HG03521 (cell line): ENCODE results near the gene PRSS3.
"Not testable (repeated sequence)": the region's sequence is repeated elsewhere in the genome, so short reads cannot be mapped to it uniquely, and the experiment has no call there.

ENCODE experiments used
- ATAC-seq: cut with Tn5 transposase; IDR thresholded peaks from one replicate; pipeline ENCODE4 v1.9.1; 2021; ENCODE audit warnings: mild to moderate bottlenecking, moderate library complexity; ENCODE audit not compliant: unreplicated experiment

PRSS3 gene

DNA sequence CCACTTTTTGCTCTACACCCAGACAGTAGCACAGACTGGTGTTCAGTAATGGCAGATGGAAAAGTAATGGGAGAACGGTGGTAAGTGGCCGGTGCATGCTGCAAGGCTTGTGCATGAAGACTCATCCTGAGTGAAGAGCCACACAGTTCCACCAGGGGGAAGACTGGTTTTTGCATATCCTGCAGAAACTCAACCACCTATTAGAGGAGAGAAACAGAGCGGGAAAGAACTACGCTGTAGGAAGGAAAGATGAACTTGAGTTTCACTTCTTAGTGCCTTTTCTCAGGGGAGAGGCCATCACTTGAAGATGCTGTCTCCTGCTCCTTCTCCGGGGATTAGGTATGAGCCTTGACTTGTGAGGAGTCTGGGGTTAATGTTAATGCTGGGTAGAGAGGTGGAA lies 9.4 kb upstream of the PRSS3 start:
- ATAC-seq: no peak

DNA sequence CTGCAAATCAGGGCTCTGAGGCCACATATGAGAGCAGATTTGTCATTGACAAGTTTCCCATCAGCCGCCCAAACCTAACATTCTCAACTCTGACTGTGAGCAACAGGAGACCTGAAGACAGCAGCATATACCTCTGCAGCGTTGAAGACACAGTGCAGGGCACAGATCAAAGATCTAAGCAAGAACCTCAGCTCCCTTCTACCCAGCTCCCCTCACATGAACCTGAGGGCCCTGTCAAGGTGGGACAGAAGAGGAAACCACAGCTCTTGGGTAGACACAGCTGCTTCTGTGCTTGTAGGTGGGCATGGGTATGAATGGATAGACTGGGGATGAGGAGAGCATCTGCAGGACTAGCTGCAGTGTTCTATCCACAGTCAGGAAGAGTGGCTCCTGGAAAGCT lies 8.7 kb upstream of the PRSS3 start:
- ATAC-seq: no peak

DNA sequence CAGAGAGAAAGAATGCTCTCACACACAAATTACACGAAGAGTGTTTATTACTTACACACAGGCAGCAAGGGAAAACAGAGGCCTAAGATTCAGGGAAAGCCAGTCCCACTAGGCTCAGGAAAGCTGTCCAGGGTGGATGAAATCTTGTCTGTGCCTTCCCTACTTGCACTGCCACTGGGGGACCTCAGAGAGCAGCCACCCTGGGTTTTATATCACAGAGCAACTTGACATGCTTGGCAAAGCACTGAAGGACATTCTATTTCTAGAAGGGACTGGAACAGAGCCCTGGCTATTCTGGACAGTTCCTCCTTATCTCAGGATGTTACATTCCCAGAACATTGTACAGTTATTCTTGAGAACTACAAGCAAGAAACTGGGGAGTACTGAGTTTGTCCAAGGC lies 7.5 kb upstream of the PRSS3 start:
- no peak for ATAC-seq

DNA sequence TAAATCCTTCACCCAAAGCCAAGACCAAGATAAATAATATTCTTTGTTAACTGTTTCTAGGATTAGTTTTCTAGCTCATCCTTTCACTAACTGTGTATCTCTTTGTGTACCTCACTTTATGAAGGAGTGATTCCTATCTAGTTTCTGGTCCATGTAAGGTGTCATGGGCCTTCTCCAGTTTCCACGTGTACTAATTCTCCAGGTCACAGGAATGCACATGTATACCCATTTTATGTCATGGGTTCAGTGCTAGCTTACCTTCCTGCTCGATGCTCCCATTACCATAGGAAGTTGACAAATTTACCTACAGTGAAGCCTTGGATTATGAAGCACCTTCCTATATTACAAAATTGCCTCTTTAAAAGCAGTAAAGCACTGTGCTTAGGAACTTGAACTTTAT lies 5.9 kb upstream of the PRSS3 start:
- not testable (repeated sequence) for ATAC-seq

DNA sequence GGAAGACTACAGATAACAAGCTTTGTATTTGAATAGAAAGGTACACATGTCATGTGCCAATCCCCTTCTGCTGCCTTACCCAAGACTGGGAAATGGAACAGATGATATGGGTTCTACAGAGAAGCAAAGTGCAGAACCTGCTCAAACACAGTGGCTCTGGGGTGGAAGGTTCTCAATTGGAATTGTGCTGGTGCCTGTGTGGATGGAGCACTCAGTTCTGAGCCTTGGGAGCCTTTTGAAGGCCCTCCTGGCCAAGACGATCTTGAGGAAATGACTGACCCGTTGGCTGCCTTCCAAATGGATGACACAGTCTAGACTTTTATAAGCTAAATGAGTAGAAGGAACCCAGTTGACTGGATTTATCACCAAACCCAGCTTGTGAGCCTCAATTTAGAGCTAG lies 4.2 kb upstream of the PRSS3 start:
- no peak for ATAC-seq

DNA sequence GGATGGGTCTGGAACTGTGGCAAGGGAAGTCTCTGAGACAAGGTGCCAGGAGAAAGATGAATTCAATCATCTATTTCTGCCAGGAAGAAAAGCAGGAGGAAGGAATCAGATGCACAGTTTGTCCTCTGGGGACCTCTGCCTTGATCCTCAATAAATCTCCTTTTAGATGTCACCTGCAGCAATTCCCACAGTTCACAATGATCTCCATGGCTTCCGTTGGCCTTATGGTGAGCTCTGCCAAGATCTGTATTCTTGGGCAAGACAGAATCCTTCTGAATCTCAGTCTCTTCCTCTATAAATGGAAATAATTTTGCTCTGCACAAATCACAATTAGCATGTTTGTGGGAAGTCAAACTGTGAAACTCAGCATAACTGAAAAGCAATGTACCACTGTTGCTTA lies 1.9 kb upstream of the PRSS3 start:
- not testable (repeated sequence) for ATAC-seq

DNA sequence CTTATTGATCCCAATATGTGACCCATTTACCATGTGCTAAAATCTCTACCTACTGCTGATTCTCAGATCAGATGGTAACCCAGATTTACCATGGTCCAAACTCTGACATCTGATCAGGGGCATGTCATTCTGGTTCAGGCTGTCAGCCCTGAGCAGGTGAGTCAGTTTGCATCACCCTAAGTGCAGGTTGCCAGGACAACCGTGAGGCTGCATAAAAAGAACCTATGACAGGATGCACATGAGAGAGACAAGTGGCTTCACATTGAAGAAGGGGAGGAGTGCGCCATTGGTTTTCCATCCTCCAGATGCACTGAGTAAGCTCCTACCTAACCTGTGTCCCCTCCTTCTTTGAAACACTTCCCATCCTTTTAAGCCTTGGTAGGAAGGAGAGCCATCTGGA lies 801 bp upstream of the PRSS3 start:
- ATAC-seq: no peak

DNA sequence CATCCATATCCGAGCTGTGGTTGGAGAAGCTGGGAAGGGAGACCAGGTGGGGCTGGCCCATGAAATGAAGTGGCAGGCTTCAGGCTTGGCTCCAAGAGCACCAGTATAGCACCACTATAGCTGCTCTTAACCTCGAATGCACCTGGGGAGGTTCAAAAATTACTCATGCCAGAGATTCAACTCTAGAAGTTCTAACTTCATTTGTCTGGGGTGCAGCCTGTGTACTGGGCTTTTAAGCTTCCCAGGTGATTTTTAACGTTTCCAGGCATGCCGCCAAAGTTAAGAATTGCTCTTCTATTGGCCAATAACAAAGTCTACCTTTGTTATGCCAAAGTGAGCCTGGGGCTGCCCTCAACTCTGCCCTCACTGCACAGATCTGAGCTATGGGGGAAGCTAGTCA lies 458 bp downstream of the PRSS3 start:
- no peak for ATAC-seq

DNA sequence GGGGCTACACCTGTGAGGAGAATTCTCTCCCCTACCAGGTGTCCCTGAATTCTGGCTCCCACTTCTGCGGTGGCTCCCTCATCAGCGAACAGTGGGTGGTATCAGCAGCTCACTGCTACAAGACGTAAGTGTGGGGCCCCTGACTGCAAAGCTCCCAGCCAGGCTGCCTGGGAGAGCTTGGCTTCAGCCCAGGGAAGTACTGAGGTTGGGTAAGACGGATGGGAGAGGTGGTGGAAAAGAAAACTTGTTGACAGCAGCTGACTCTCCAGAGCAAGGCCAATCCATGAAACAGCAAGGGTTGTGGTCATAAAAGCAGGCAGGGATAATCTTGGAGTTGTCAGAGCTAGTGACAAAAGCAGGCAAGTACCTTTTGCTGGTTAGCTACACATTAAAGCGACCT lies 1.3 kb downstream of the PRSS3 start:
- ATAC-seq: not testable (repeated sequence)

DNA sequence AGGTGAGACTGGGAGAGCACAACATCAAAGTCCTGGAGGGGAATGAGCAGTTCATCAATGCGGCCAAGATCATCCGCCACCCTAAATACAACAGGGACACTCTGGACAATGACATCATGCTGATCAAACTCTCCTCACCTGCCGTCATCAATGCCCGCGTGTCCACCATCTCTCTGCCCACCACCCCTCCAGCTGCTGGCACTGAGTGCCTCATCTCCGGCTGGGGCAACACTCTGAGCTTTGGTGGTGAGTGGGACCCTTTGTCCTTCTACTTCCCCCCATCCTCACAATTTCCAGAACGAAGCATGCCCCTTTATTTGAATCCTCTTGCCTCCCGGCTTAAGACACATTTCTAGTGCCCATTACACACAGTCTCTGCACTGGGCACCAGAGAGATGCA lies 2.5 kb downstream of the PRSS3 start:
- ATAC-seq: no peak

DNA sequence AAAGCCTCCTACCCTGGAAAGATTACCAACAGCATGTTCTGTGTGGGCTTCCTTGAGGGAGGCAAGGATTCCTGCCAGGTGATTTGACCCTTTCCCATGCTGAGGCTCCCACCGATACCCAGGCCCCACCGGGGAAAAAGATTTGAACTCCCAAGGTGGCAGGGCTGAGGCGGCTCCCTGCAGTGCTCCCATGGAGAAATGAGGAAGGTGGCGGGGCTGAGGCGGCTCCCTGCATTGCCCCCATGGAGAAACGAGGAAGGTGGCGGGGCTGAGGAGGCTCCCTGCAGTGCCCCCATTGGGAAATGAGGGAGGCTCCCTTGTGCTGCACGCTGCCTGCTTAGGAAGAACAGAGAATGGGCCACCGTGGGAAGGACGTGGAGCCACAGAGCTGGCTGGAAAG lies 3.2 kb downstream of the PRSS3 start:
- no peak for ATAC-seq

DNA sequence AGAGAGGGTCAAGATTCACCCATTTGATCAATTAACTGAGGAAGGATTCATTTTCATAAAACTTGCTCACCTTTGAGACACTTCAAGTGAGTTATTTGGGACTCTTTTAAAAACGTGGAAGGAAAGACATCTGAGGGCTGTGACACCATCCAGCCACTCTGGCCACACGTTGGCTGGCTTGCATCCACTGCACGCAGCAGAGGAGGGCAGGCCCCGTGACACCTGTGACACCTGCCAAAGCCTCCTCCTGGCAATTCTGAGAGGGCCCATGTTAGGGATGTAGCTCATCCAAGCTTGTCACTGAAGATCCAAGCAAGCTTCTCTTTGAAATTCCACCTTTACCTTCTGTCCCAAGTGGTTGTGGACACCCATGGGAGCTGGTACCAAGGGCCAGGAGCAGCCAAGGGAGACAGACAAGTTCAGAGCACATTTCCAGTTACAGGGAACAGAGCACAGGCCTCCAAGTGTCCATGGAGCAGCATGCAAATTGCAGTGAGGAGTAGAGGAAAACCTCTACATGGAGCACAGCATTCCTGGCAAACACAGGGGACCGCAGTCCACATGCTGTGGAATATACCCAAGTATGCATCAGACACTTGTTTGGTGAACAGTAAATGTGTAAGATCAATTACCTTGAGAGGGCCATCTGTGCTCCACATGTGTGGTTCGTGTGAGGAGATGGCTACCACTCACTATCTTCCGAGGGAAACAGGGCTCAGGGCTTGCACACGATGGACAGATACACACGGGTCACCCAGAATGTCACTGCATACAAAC lies 4.8 kb downstream of the PRSS3 start:
- ATAC-seq: no peak

DNA sequence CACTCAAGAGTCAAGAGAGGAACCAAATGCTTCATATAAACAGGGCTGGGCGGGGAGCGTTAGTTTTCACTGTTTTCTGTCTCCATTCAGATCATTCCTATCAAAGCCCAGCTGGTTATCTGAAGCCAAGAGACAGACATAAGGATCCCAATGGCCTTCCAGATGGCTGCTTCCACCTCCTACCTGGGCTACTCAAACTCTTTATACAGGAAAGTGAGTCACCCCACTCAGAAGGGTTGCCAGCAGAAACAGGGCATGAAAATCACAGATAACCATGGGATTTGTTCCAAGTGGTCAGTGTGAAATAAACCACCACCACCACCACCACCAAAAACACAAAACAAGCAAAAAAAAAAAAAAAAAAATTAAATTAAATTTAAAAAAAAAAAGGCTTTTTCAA lies 5.5 kb downstream of the PRSS3 start:
- no peak for ATAC-seq

DNA sequence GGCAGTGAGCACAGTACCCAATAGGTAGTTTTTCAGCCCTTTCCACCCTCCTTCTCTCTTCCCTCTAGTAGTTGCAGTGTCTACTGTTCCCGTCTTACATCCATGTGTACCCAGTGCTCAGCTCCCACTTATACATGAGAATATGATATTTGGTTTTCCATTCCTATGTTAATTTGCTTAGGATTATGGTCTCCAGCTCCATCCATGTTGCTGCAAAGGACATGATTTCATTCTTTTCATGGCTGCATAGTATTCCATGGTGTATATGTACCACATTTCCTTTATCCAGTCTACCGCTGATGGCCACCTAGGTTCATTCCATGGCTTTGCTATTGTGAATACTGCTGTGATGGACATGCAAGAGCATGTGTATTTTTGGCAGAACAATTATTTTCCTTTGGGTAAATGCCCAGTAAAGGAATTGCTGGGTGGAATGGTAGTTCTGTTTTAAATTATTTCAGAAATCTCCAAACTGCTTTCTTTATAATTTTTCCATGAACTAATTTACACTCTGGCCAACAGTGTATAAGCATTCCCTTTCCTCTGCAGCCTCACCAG lies 6.7 kb downstream of the PRSS3 start:
- ATAC-seq: not testable (repeated sequence)

DNA sequence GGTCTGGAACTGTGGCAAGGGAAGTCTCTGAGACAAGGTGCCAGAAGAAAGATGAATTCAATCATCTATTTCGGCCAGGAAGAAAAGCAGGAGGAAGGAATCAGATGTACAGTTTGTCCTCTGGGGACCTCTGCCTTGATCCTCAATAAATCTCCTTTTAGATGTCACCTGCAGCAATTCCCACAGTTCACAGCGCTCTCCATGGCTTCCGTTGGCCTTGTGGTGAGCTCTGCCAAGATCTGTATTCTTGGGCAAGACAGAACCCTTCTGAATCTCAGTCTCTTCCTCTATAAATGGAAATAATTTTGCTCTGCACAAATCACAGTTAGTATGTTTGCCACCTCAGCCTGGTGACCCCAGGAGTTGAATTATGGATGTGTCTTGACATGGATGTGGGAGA lies 8.8 kb downstream of the PRSS3 start:
- not testable (repeated sequence) for ATAC-seq

DNA sequence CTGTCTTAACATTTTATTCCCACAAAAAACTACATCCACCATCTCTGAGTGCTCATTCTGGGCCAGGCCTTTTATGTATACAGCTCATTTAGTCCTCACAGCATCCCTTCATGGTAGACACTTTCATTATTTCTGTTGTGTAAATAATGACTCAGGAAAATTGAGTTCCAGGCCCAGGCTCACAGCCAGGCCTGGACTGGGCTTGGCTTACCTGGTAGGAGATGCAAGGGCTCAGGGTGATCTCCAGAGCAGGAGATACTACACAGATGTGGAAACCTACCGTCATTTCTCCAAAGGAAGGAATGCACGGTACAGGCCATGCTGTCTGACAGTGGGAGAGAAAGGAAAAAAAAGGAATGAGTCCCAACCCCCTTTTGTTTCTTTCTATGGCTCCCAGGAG lies 11.8 kb downstream of the PRSS3 start:
- not testable (repeated sequence) for ATAC-seq

DNA sequence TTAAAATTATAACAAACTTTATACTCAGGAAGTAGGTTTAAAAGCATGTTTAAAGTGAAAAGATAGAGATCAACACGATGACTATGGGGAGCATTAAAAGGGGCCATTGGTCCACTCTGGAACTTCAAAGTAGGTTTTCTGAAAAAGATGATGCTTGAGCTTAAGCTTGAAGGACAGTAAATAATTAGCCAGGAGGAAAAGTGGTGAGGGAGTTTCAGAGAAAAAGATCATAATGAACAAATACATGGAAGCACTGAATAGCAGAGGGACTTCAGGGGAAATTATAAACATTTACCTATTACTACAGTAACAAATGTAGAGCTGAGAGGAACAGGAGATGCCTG lies 13.6 kb downstream of the PRSS3 start:
- not testable (repeated sequence) for ATAC-seq

DNA sequence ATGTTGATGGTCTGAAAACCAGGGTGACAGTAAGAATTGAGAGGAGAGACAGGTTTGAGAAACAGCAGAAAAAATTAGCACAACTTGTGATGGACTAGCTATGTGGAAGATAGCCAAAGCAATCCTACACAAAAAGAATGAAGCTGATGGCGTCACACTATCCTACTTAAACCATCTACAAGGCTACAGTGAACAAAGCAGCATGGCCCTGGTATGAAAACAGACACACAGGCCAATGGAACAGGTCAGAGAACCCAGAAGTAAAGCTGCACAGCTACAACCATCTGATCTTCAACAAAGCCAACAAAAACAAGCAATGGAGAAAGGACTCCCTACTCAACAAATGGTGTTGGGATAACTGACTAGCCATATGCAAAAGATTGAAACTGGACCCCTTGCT lies 14.1 kb downstream of the PRSS3 start:
- no peak for ATAC-seq

DNA sequence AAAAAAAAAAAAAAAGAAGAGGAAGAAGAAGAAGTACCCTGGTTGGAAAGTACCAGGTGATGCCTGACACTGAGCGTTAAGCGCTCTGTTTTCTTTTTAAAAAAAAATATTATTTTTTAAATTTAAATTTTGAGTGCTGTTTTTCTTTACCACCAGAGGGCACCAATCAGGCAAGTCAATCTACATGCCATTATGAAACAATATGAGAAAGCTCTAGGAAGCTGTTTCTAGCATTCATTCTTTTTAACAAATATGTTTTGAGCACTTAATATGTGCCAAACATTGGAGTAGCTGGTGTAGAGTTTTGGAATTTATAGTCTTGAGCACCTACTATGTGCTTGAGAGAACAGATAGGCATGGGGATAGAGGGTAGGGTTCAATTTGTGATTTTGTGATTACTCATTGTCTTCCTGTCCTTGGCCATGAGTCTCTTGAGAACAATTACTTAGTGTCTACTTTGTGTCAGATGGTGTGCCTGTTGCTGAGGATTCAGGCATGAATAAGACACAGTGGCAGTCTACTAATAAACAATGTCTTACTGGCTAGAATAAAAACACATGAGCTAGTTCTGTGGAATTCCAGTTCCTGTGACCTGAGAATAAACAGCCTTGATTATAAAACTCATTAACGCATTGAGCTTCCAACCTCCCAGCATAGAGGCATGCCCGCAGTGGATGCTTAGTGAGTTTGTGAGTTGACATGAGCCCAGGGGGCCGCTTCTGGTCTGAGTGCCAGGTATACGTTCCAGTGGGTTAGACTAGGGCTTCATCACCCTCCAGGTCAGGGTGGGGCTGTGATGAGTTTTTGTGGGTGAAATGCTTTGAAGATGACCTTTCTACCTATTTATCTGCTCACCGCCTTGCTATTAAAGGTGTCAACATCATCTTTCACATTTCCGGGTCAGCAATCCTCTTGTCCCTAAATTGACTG lies 18.6 kb downstream of the PRSS3 start:
- ATAC-seq: no peak

DNA sequence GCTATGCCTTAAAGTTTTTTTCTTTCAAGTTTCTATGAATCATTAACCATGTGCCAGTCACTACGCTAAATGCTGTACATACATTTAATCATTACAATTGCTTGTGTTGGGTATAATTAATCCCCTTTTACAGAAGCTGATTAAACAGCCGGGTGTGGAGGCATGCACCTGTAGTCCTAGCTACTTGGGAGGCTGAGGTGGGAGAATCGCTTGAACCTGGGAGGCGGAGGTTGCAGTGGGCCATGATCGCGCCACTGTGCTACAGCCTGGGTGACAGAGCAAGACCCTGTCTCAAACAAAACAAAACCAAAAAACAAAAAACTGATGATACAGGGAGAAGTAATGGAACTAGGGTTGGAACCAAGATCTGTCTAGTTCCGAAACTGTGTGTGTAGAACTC lies 20.4 kb downstream of the PRSS3 start:
- no peak for ATAC-seq

DNA sequence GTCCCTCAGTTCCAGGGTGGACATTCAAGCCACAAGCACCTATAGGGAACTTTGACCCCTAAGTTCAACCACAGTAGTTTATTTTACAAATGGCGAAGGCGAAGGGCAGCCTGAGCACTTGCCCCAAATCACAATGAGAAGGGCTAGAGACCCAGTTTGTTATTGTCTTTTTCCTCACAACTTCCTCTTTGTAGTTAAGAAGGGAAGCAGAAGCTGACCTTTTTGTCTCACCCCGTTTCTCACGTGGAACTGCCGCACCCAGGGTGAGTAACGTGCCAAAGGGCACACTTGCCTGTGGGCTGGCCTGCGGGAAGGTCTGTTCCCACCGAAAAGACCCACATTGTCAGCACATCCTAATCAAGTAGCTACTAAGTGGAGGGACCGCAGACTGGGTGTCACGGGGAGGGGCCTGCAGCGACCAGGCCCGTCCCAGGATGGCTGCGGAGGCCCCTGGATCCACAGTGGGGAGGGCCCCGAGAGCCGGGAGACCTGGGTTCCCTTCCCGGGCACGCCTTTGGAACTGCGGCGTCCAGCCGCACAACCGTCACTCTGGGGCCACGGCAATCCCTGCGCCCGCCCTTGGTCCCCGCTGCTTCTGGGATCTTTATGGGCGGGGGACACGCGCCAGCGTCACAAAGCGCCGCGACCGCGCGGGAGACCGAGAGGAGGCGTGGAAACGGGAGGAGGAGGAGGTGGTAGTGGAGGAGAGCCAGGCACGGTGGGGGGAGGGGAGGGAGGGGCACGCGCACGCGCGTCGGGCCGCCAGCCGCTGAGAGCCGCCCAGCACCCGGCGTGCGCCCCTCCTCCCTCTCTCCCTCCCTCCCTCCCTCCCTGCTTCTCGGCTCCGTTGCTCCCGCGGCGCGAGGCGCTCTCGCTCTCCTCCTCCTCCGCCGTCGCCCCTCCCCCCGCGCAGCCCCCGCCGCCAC lies 21.2 kb downstream of the PRSS3 start, which contains the start of gene UBE2R2:
UBE2R2 (plus strand) TSS at position 834 of the 926 bp plus-strand sequence. CDS start 598 bp downstream, outside the sequence.
- peak; percentile 55 for ATAC-seq
